Natural killer cell treated with Interleukin-12 subunit alpha and Interleukin-12 subunit beta and Interleukin-15 and Interleukin-18, amount 100 ng/mL, for 72 hours (primary cell): ENCODE measurements around the gene MAGI1. TPM values are rescaled to one million over a fixed set of nuclear protein-coding genes. Genes with fewer than 3 reads are reported as not detected.

Experiments
- ATAC-seq, 2 donors: fragments of 150-1000 bp; cut with Tn5 transposase in 1 of 2; sonication (Bioruptor Pico), chemical (Tn5 transposase) in 1 of 2; 2 replicates each; pipeline ENCODE4 v1.10.0; 2021
- DNase-seq: peaks from one replicate; pipeline ENCODE4 v3.0.0; 2022; ENCODE audit warnings: low spot score
- H3K27ac Mint-ChIP-seq, 2 donors: 1 replicate in 1 of 2; 2 replicates in 1 of 2; pipeline ENCODE4 v1.8.0; 2022; ENCODE audit warnings: mixed read lengths in 2 of 2, mild to moderate bottlenecking in 1 of 2, moderate library complexity in 1 of 2
- H3K27me3 Mint-ChIP-seq, 2 donors: 1 replicate in 1 of 2; 2 replicates in 1 of 2; pipeline ENCODE4 v1.8.0; 2022; ENCODE audit warnings: mixed read lengths in 2 of 2
- H3K36me3 Mint-ChIP-seq: one replicate; pipeline ENCODE4 v1.8.0; 2022; ENCODE audit warnings: mixed read lengths
- H3K4me1 Mint-ChIP-seq, 2 donors: 1 replicate in 1 of 2; 2 replicates in 1 of 2; pipeline ENCODE4 v1.8.0; 2022; ENCODE audit warnings: low read depth in 2 of 2, mixed read lengths in 2 of 2, mild to moderate bottlenecking in 1 of 2
- H3K4me3 Mint-ChIP-seq: one replicate; pipeline ENCODE4 v1.8.0; 2022; ENCODE audit warnings: mixed read lengths
- H3K9me3 Mint-ChIP-seq: 2 replicates; pipeline ENCODE4 v1.8.0; 2022; ENCODE audit warnings: mixed read lengths
- total RNA-seq, 2 donors: library from RNA; stranded (reverse); gene quantifications; one replicate each; pipeline ENCODE4 v1.2.3, GENCODE V29; 2022

Gene MAGI1
- total RNA-seq, 2 donors from 2014 or later = not detected

- Mint-ChIP-seq H3K4me3 (no peak overlapping the region), H3K4me1 (no peaks in the 10 kb centered on the region), H3K36me3 (no peaks in the 10 kb centered on the region), H3K27ac (no peak overlapping the region), H3K27me3 (no peaks in the 10 kb centered on the region), H3K9me3 (peaks cover 12% of the 10 kb centered on the region)
- DNase-seq (no peak), ATAC-seq (no peak)
Measured at GRCh38 chr3:65344444-65344843, 694.3 kb downstream of the MAGI1 start.

- H3K4me1 Mint-ChIP-seq = no peaks in the 10 kb centered on the region
- H3K27me3 Mint-ChIP-seq = no peaks in the 10 kb centered on the region
- no peak for ATAC-seq
- H3K36me3 Mint-ChIP-seq = no peaks in the 10 kb centered on the region
- H3K4me3 Mint-ChIP-seq = no peak overlapping the region
- no peak overlapping the region for H3K27ac Mint-ChIP-seq
- H3K9me3 Mint-ChIP-seq = peaks cover 12% of the 10 kb centered on the region
- no peak for DNase-seq
Measured at GRCh38 chr3:65343736-65344135, 695.0 kb downstream of the MAGI1 start.

- ATAC-seq = no peak
- Mint-ChIP-seq H3K36me3 (no peaks in the 10 kb centered on the region), H3K27me3 (no peaks in the 10 kb centered on the region), H3K9me3 (peaks cover 12% of the 10 kb centered on the region), H3K27ac (no peak overlapping the region), H3K4me3 (no peak overlapping the region), H3K4me1 (no peaks in the 10 kb centered on the region)
- no peak for DNase-seq
Measured at GRCh38 chr3:65343026-65343425, 695.7 kb downstream of the MAGI1 start.

- peaks cover 12% of the 10 kb centered on the region for H3K9me3 Mint-ChIP-seq
- H3K4me1 Mint-ChIP-seq = no peaks in the 10 kb centered on the region
- no peak overlapping the region for H3K27ac Mint-ChIP-seq
- DNase-seq (no peak), ATAC-seq (no peak)
- H3K36me3 Mint-ChIP-seq = no peaks in the 10 kb centered on the region
- H3K4me3 Mint-ChIP-seq = no peak overlapping the region
- H3K27me3 Mint-ChIP-seq = no peaks in the 10 kb centered on the region
Measured at GRCh38 chr3:65342084-65342683, 696.5 kb downstream of the MAGI1 start.

GRCh38 chr3:65339192-65339740, 699.5 kb downstream of the MAGI1 start:
- H3K4me1 Mint-ChIP-seq = no peaks in the 10 kb centered on the region
- no peak overlapping the region for H3K4me3 Mint-ChIP-seq
- no peak overlapping the region for H3K27ac Mint-ChIP-seq
- ATAC-seq = no peak
- H3K9me3 Mint-ChIP-seq = peaks cover 18% of the 10 kb centered on the region
- no peaks in the 10 kb centered on the region for H3K36me3 Mint-ChIP-seq
- DNase-seq = no peak
- no peaks in the 10 kb centered on the region for H3K27me3 Mint-ChIP-seq

- H3K4me1 Mint-ChIP-seq = no peaks in the 10 kb centered on the region
Measured at GRCh38 chr3:65338571-65338970, 700.1 kb downstream of the MAGI1 start.

GRCh38 chr3:65335587-65335986, 703.1 kb downstream of the MAGI1 start:
- H3K9me3 Mint-ChIP-seq = peaks cover 10% of the 10 kb centered on the region
- H3K4me1 Mint-ChIP-seq = no peaks in the 10 kb centered on the region
- ATAC-seq = no peak

More at GRCh38 chr3:65338571-65338970, 700.1 kb downstream of the MAGI1 start:
- H3K4me3 Mint-ChIP-seq = no peak overlapping the region
- no peaks in the 10 kb centered on the region for H3K36me3 Mint-ChIP-seq
- H3K27ac Mint-ChIP-seq = no peak overlapping the region
- ATAC-seq = no peak
- no peaks in the 10 kb centered on the region for H3K27me3 Mint-ChIP-seq
- no peak for DNase-seq
- peaks cover 13% of the 10 kb centered on the region for H3K9me3 Mint-ChIP-seq

GRCh38 chr3:65334045-65334665, 704.6 kb downstream of the MAGI1 start:
- no peak for DNase-seq

More at GRCh38 chr3:65335587-65335986, 703.1 kb downstream of the MAGI1 start:
- Mint-ChIP-seq H3K4me3 (no peak overlapping the region), H3K36me3 (no peaks in the 10 kb centered on the region), H3K27ac (no peak overlapping the region), H3K27me3 (no peaks in the 10 kb centered on the region)
- DNase-seq = no peak

GRCh38 chr3:65331730-65332129, 707.0 kb downstream of the MAGI1 start:
- DNase-seq (no peak), ATAC-seq (no peak)
- no peak overlapping the region for H3K27ac Mint-ChIP-seq
- no peak overlapping the region for H3K4me3 Mint-ChIP-seq
- H3K9me3 Mint-ChIP-seq = peaks cover 25% of the 10 kb centered on the region
- H3K4me1 Mint-ChIP-seq = no peaks in the 10 kb centered on the region
- no peaks in the 10 kb centered on the region for H3K36me3 Mint-ChIP-seq
- H3K27me3 Mint-ChIP-seq = no peaks in the 10 kb centered on the region

More at GRCh38 chr3:65334045-65334665, 704.6 kb downstream of the MAGI1 start:
- no peak overlapping the region for H3K27ac Mint-ChIP-seq
- ATAC-seq = no peak
- H3K36me3 Mint-ChIP-seq = no peaks in the 10 kb centered on the region
- no peaks in the 10 kb centered on the region for H3K4me1 Mint-ChIP-seq
- H3K4me3 Mint-ChIP-seq = no peak overlapping the region
- H3K27me3 Mint-ChIP-seq = no peaks in the 10 kb centered on the region
- peaks cover 14% of the 10 kb centered on the region for H3K9me3 Mint-ChIP-seq

GRCh38 chr3:65330072-65330471, 708.6 kb downstream of the MAGI1 start:
- H3K27ac Mint-ChIP-seq = no peak overlapping the region
- no peaks in the 10 kb centered on the region for H3K27me3 Mint-ChIP-seq
- H3K4me1 Mint-ChIP-seq = no peaks in the 10 kb centered on the region
- H3K36me3 Mint-ChIP-seq = no peaks in the 10 kb centered on the region
- no peak overlapping the region for H3K4me3 Mint-ChIP-seq
- ATAC-seq (no peak), DNase-seq (no peak)
- H3K9me3 Mint-ChIP-seq = peaks cover 18% of the 10 kb centered on the region

GRCh38 chr3:65328148-65328547, 710.6 kb downstream of the MAGI1 start:
- no peak for ATAC-seq
- no peak overlapping the region for H3K27ac Mint-ChIP-seq
- no peaks in the 10 kb centered on the region for H3K27me3 Mint-ChIP-seq

GRCh38 chr3:65326574-65326973, 712.1 kb downstream of the MAGI1 start:
- H3K27ac Mint-ChIP-seq = no peak overlapping the region
- no peaks in the 10 kb centered on the region for H3K36me3 Mint-ChIP-seq
- DNase-seq (no peak), ATAC-seq (no peak)
- H3K4me1 Mint-ChIP-seq = no peaks in the 10 kb centered on the region
- H3K9me3 Mint-ChIP-seq = peaks cover 28% of the 10 kb centered on the region
- no peak overlapping the region for H3K4me3 Mint-ChIP-seq
- no peaks in the 10 kb centered on the region for H3K27me3 Mint-ChIP-seq

More at GRCh38 chr3:65328148-65328547, 710.6 kb downstream of the MAGI1 start:
- Mint-ChIP-seq H3K36me3 (no peaks in the 10 kb centered on the region), H3K9me3 (peaks cover 22% of the 10 kb centered on the region), H3K4me3 (no peak overlapping the region), H3K4me1 (no peaks in the 10 kb centered on the region)
- DNase-seq = no peak

GRCh38 chr3:65322910-65323309, 715.8 kb downstream of the MAGI1 start:
- Mint-ChIP-seq H3K36me3 (no peaks in the 10 kb centered on the region), H3K27me3 (no peaks in the 10 kb centered on the region), H3K4me3 (no peak overlapping the region), H3K27ac (no peak overlapping the region), H3K9me3 (peaks cover 25% of the 10 kb centered on the region), H3K4me1 (no peaks in the 10 kb centered on the region)
- DNase-seq = no peak
- ATAC-seq = no peak

GRCh38 chr3:65318231-65318630, 720.5 kb downstream of the MAGI1 start:
- Mint-ChIP-seq H3K4me3 (no peak overlapping the region), H3K27me3 (no peaks in the 10 kb centered on the region), H3K27ac (no peak overlapping the region), H3K36me3 (no peaks in the 10 kb centered on the region), H3K9me3 (peaks cover 20% of the 10 kb centered on the region), H3K4me1 (no peaks in the 10 kb centered on the region)
- ATAC-seq = no peak
- DNase-seq = no peak
